Psoas muscle (tissue), 8 donors: ENCODE measurements around the gene RPAP2. TPM values are rescaled to one million over a fixed set of nuclear protein-coding genes. Genes with fewer than 3 reads are reported as not detected.

Source experiments
- ATAC-seq, 4 donors: fragments of 200-7000 bp; cut with Tn5 transposase; one replicate each; pipeline ENCODE4 v1.9.1; 2020; ENCODE audit warnings: moderate library complexity in 3 of 4, mild to moderate bottlenecking in 2 of 4
- DNase-seq, 2 donors: peaks; one replicate each; pipeline ENCODE4 v3.0.0-alpha.2; 2020
- H3K27ac ChIP-seq: fragments of 200-600 bp; one replicate; pipeline ENCODE4 v1.8.0; 2022
- H3K27me3 ChIP-seq, 3 donors: fragments of 200-600 bp in 1 of 3; one replicate each; pipeline versions ENCODE4 v1.6.1 to v1.8.0; 2013 to 2022; ENCODE audit warnings: low read length in 2 of 3, mild to moderate bottlenecking in 2 of 3, moderate library complexity in 1 of 3; ENCODE audit not compliant: insufficient read depth in 3 of 3
- H3K36me3 ChIP-seq, 2 donors: fragments of 200-600 bp in 1 of 2; one replicate each; pipeline versions ENCODE4 v1.6.1 to v1.8.0; 2013 to 2022; ENCODE audit warnings: low read depth in 1 of 2, mild to moderate bottlenecking in 1 of 2, moderate library complexity in 1 of 2; ENCODE audit not compliant: insufficient read depth in 1 of 2
- H3K4me1 ChIP-seq: fragments of 200-600 bp; one replicate; pipeline ENCODE4 v1.8.0; 2022
- H3K4me3 ChIP-seq: fragments of 200-600 bp; one replicate; pipeline ENCODE4 v1.8.0; 2022; ENCODE audit warnings: mild to moderate bottlenecking
- H3K9me3 ChIP-seq: fragments of 200-600 bp; one replicate; pipeline ENCODE4 v1.8.0; 2022
- CTCF ChIP-seq: fragments of 200-600 bp; IDR thresholded peaks from one replicate; pipeline ENCODE4 v1.8.0; 2022; ENCODE audit warnings: antibody characterized with exemption
- WGBS, 3 donors: extraction: QIAGEN DNeasy Blood & Tissue Kit; methylation state at CpG; one replicate each; pipeline versions ENCODE4 v1.1.6 to v1.1.7; 2013; 5-methylcytosine and 5-hydroxymethylcytosine counted together
- intact Hi-C, 2 donors: fragments of 100-400 bp; cut with DNase I; formaldehyde crosslinking; loops; one replicate each; pipeline versions ENCODE4 v1.11.0 to v1.14.2; 2022
- polyA plus RNA-seq, 3 donors: library from polyadenylated mRNA; stranded (reverse); fragments of 200-250 nt; gene quantifications; one replicate each; pipeline ENCODE4 v1.2.3, GENCODE V29; 2013
- total RNA-seq, 4 donors: library from RNA; stranded (reverse); fragmentation: NEBNext Ultra II Directional in 2 of 4; extraction: Animal tissue kit (Norgen Biotek cat#: 25700) in 2 of 4; gene quantifications; one replicate each; pipeline versions ENCODE4 v1.2.1 to v1.2.4, GENCODE V29; 2021 to 2023
- donor health status: healthy with polysubstance abuse.
- donor health status: DM: no; HTN: no; CAD: no; lungs with moderate emphysema.
- donor health status: Bipolar disorder and iron deficiency.
- donor health status: healthy.
- donor health status: DM: yes; HTN: yes; CAD: no.
- donor health status: DM: no; HTN: no; CAD: no.
- donor health status: DM: no; HTN: no; CAD: no.
- donor health status: DM: yes; HTN: yes; CAD: no.

The RPAP2 gene
- total and polyA plus RNA-seq, 7 donors = 10.9 to 33.1 (median 26.5) TPM

GRCh38 chr1:92439291-92439690, 140.4 kb downstream of the RPAP2 start:
- no peaks in the 10 kb centered on the region for H3K27me3 ChIP-seq
- no peak overlapping the region for H3K4me3 ChIP-seq
- no peak overlapping the region for H3K27ac ChIP-seq
- H3K9me3 ChIP-seq = no peaks in the 10 kb centered on the region
- DNase-seq = no peak
- H3K36me3 ChIP-seq = no peaks in the 10 kb centered on the region
- no peak for ATAC-seq
- intact Hi-C loops = no loop called here
- TF ChIP-seq CTCF = no peak
- WGBS, 3 donors = 82 to 87% (median 86%) methylated on average over 1 of the region's 1 CpG
- no peaks in the 10 kb centered on the region for H3K4me1 ChIP-seq

- no peaks in the 10 kb centered on the region for H3K27me3 ChIP-seq
- TF ChIP-seq CTCF = no peak
- WGBS, 3 donors = 88 to 91% (median 90%) methylated on average over 9 of the region's 9 CpGs
- intact Hi-C loops = no loop called here
- DNase-seq = no peak
- H3K4me3 ChIP-seq = no peak overlapping the region
- no peaks in the 10 kb centered on the region for H3K36me3 ChIP-seq
- no peaks in the 10 kb centered on the region for H3K4me1 ChIP-seq
- H3K9me3 ChIP-seq = no peaks in the 10 kb centered on the region
- ATAC-seq = no peak
- H3K27ac ChIP-seq = no peak overlapping the region
Observed at GRCh38 chr1:92441316-92441696, 142.4 kb downstream of the RPAP2 start.

- no peaks in the 10 kb centered on the region for H3K36me3 ChIP-seq
- H3K4me1 ChIP-seq = no peaks in the 10 kb centered on the region
- H3K4me3 ChIP-seq = no peak overlapping the region
- intact Hi-C loops = no loop called here
- no peaks in the 10 kb centered on the region for H3K9me3 ChIP-seq
- no peak for TF ChIP-seq CTCF
- WGBS, 3 donors = 69 to 73% (median 71%) methylated on average over 32 of the region's 32 CpGs
- H3K27me3 ChIP-seq = no peaks in the 10 kb centered on the region
- DNase-seq (peak in 1 of 2 donors; percentile 46), ATAC-seq (no peak)
- no peak overlapping the region for H3K27ac ChIP-seq
Observed at GRCh38 chr1:92441697-92442342, 143.0 kb downstream of the RPAP2 start.

- H3K4me1 ChIP-seq = no peaks in the 10 kb centered on the region
- no peak for ATAC-seq
- no peaks in the 10 kb centered on the region for H3K36me3 ChIP-seq
- no peaks in the 10 kb centered on the region for H3K27me3 ChIP-seq
- no peak for DNase-seq
- WGBS, 3 donors = 89 to 90% (median 90%) methylated on average over 5 of the region's 5 CpGs
- no peak overlapping the region for H3K4me3 ChIP-seq
- no peaks in the 10 kb centered on the region for H3K9me3 ChIP-seq
- intact Hi-C loops = no loop called here
- TF ChIP-seq CTCF = no peak
- no peak overlapping the region for H3K27ac ChIP-seq
Observed at GRCh38 chr1:92442351-92442750, 143.5 kb downstream of the RPAP2 start.

- H3K27me3 ChIP-seq = no peaks in the 10 kb centered on the region
- 73 to 76% (median 74%) methylated on average over 3 of the region's 3 CpGs for WGBS, 3 donors
- H3K4me1 ChIP-seq = no peaks in the 10 kb centered on the region
- TF ChIP-seq CTCF = no peak
- no peak overlapping the region for H3K4me3 ChIP-seq
- H3K9me3 ChIP-seq = no peaks in the 10 kb centered on the region
- ATAC-seq (no peak), DNase-seq (no peak)
- H3K36me3 ChIP-seq = no peaks in the 10 kb centered on the region
- intact Hi-C loops = no loop called here
- H3K27ac ChIP-seq = no peak overlapping the region
Observed at GRCh38 chr1:92443893-92444292, 145.0 kb downstream of the RPAP2 start.
